ENCODE measurements around the gene NPHP3. TPM values are rescaled to one million over a fixed set of nuclear protein-coding genes. Genes with fewer than 3 reads are reported as not detected.

Gene NPHP3
- total RNA-seq, 1 donor, result 41.3 TPM

DNA sequence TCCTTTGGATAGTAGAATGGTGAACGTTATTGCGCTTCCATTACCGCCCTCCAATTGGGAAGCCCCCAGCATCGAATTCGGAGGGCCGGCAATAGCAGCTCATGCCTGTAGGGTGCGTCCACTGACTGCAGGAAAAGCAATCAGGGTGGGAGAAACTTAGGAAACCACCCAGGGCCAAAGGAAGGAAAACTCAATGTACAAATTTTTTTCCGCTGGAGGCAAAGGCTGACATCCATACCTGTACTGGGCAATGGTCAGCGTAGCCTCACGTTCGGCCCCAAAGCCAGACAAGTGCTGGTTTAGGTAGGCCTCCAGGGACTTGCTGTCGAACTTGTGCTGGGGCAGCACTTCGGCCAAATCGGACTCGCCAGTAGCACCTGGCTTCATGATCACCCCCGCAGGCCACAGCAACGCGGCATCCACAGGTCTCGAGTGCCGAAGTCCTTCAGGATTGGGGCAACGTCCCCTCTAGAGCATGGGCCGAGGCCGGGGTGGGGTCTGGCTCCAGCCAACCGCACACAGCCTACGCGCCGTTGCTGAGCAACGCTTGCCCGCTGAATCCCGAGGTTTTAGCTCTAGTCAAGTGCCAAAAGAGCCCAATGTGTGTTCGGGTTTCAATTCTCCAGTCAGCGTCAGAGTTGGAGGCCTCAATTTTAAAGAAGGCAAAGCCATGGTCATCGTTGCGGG, 62.7 kb downstream of the NPHP3 start, which contains the start of gene ACAD11:
Gene ACAD11, minus strand, starts transcription at position 445 of the 687 bp plus-strand sequence. Its CDS starts 58 bp downstream, at position 387.
- peak within 1 kb of the TSS; percentile 99 for H3K4me2 ChIP-seq (ENCODE audit: insufficient read depth, low read length)
- no peaks in the 10 kb centered on the region for H3K36me3 ChIP-seq (ENCODE audit: insufficient read depth, low read length)
- DNase-seq (ENCODE audit: insufficient read length, low spot score, missing footprints), result peak; percentile 94
- H3K79me2 ChIP-seq (ENCODE audit: insufficient read depth, low read length), result peaks cover 70% of the 10 kb centered on the region
- no peaks in the 10 kb centered on the region for H3K9me3 ChIP-seq (ENCODE audit: low read depth, low read length)
- H3K4me3 ChIP-seq (ENCODE audit: insufficient read depth, low read length), result peak within 1 kb of the TSS; percentile 95
- H3K4me1 ChIP-seq (ENCODE audit: insufficient read depth, low read length), result peaks cover 17% of the 10 kb centered on the region
- peak within 1 kb of the TSS; percentile 98 for H2AFZ ChIP-seq (ENCODE audit: low read length)
- TF ChIP-seq, protein P1, sequence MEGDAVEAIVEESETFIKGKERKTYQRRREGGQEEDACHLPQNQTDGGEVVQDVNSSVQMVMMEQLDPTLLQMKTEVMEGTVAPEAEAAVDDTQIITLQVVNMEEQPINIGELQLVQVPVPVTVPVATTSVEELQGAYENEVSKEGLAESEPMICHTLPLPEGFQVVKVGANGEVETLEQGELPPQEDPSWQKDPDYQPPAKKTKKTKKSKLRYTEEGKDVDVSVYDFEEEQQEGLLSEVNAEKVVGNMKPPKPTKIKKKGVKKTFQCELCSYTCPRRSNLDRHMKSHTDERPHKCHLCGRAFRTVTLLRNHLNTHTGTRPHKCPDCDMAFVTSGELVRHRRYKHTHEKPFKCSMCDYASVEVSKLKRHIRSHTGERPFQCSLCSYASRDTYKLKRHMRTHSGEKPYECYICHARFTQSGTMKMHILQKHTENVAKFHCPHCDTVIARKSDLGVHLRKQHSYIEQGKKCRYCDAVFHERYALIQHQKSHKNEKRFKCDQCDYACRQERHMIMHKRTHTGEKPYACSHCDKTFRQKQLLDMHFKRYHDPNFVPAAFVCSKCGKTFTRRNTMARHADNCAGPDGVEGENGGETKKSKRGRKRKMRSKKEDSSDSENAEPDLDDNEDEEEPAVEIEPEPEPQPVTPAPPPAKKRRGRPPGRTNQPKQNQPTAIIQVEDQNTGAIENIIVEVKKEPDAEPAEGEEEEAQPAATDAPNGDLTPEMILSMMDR (IDR thresholded peaks at IDR 0.05; ENCODE audit: extremely low read depth, low read depth, low read length), result peak; percentile 75
- H3K27ac ChIP-seq (ENCODE audit: low read depth, low read length), result peak within 1 kb of the TSS; percentile 96
- H3K27me3 ChIP-seq (ENCODE audit: insufficient read depth, low read length), result no peaks in the 10 kb centered on the region
- peaks cover 1% of the 10 kb centered on the region for H4K20me1 ChIP-seq (ENCODE audit: insufficient read depth, low read length)

DNA sequence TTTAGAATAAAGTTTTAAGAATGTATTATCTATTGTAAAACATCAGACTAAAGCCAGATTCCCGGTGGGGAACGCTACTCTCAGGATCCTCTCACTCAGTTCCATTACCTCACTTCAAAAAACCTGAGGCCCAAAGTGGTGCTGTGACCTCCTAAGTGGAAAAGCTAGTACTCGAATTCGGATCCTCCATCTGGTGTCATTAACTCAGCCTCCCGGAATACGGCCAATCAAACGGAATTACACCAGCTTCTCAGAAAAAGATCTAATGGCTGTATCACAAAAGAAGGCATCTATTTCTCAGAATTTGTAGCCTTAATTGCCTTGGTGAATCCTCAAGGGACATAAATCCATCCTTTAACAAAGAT, 63.2 kb downstream of the NPHP3 start:
- Histone ChIP-seq H3K27ac (ENCODE audit: low read depth, low read length) (peak overlapping the region; percentile 96), H3K4me2 (ENCODE audit: insufficient read depth, low read length) (peak overlapping the region; percentile 99), H2AFZ (ENCODE audit: low read length) (peak overlapping the region; percentile 98), H3K36me3 (ENCODE audit: insufficient read depth, low read length) (no peaks in the 10 kb centered on the region), H3K27me3 (ENCODE audit: insufficient read depth, low read length) (no peaks in the 10 kb centered on the region), H3K9me3 (ENCODE audit: low read depth, low read length) (no peaks in the 10 kb centered on the region), H4K20me1 (ENCODE audit: insufficient read depth, low read length) (peaks cover 4% of the 10 kb centered on the region), H3K4me1 (ENCODE audit: insufficient read depth, low read length) (peaks cover 19% of the 10 kb centered on the region), H3K79me2 (ENCODE audit: insufficient read depth, low read length) (peaks cover 65% of the 10 kb centered on the region), H3K4me3 (ENCODE audit: insufficient read depth, low read length) (peak overlapping the region; percentile 95)
- TF ChIP-seq, protein P1 (IDR thresholded peaks at IDR 0.05; ENCODE audit: extremely low read depth, low read depth, low read length), result no peak
- DNase-seq (ENCODE audit: insufficient read length, low spot score, missing footprints), result peak; percentile 76

DNA sequence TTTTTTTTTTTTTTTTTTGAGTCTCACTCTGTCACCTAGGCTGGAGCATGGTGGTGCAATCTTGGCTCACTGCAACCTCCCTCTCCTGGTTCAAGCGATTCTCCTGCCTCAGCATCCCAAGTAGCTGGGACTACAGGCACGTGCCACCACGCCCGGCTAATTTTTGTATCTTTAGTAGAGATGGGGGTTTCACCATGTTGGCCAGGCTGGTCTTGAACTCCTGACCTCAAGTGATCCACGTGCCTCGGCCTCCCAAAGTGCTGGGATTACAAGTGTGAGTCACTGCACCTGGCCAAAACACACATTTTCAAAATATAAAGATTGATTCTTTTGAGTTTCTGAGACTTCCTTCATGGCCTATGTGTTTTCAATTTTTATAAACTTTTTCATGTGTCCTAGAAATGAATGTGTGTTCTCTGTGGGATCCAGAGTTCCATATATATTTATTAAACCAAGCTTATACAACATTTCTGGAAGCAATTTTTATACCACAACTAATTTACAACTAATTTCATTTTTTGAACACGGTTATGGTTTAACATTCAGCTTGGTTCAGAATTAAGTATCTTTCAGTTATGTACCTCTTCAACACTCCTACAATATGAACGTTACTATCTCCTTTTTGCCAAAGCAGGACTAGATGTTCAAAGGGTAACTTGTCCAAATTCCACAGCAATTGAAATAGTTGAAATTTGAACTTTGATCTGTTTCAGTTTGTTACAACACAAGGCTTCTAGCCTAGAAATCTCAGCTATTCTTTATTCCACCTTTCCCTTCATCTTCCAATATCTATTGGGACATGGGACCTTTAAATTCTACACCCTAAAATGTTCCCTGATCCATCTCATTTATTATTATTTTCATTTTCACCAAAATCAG, 64.1 kb downstream of the NPHP3 start:
- no peaks in the 10 kb centered on the region for H3K36me3 ChIP-seq (ENCODE audit: insufficient read depth, low read length)
- H3K9me3 ChIP-seq (ENCODE audit: low read depth, low read length), result no peaks in the 10 kb centered on the region
- H3K4me2 ChIP-seq (ENCODE audit: insufficient read depth, low read length), result peak overlapping the region; percentile 99
- no peaks in the 10 kb centered on the region for H3K27me3 ChIP-seq (ENCODE audit: insufficient read depth, low read length)
- H3K27ac ChIP-seq (ENCODE audit: low read depth, low read length), result no peak overlapping the region
- H4K20me1 ChIP-seq (ENCODE audit: insufficient read depth, low read length), result peaks cover 4% of the 10 kb centered on the region
- TF ChIP-seq, protein P1 (IDR thresholded peaks at IDR 0.05; ENCODE audit: extremely low read depth, low read depth, low read length), result no peak
- peak overlapping the region; percentile 95 for H3K4me3 ChIP-seq (ENCODE audit: insufficient read depth, low read length)
- H3K4me1 ChIP-seq (ENCODE audit: insufficient read depth, low read length), result peaks cover 19% of the 10 kb centered on the region
- no peak for DNase-seq (ENCODE audit: insufficient read length, low spot score, missing footprints)
- peaks cover 59% of the 10 kb centered on the region for H3K79me2 ChIP-seq (ENCODE audit: insufficient read depth, low read length)
- peak overlapping the region; percentile 98 for H2AFZ ChIP-seq (ENCODE audit: low read length)

DNA sequence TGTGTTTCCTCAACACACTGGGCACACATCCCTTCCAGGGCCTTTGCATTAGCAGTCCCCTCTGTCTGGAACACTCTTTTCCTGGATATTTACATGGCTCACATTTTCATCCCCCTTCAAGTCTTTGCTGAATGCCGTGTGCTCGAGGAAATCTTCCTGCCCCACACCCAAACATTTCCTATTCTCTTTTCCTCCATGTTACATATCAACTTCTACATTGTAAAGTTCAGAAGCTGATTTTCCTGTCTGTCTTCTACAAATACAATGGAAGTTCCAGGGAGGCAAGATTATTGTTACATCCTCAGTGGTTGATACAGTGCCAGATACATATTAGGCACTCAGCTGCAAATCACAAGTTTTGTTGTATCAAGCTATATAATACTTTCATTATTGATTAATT, 66.7 kb downstream of the NPHP3 start:
- Histone ChIP-seq H2AFZ (ENCODE audit: low read length) (no peak overlapping the region), H3K4me2 (ENCODE audit: insufficient read depth, low read length) (no peak overlapping the region), H3K4me3 (ENCODE audit: insufficient read depth, low read length) (no peak overlapping the region), H3K4me1 (ENCODE audit: insufficient read depth, low read length) (peaks cover 16% of the 10 kb centered on the region), H3K79me2 (ENCODE audit: insufficient read depth, low read length) (peaks cover 44% of the 10 kb centered on the region), H3K36me3 (ENCODE audit: insufficient read depth, low read length) (no peaks in the 10 kb centered on the region), H3K27me3 (ENCODE audit: insufficient read depth, low read length) (no peaks in the 10 kb centered on the region), H3K9me3 (ENCODE audit: low read depth, low read length) (no peaks in the 10 kb centered on the region), H3K27ac (ENCODE audit: low read depth, low read length) (no peak overlapping the region), H4K20me1 (ENCODE audit: insufficient read depth, low read length) (peaks cover 4% of the 10 kb centered on the region)
- TF ChIP-seq, protein P1 (IDR thresholded peaks at IDR 0.05; ENCODE audit: extremely low read depth, low read depth, low read length), result no peak
- no peak for DNase-seq (ENCODE audit: insufficient read length, low spot score, missing footprints)
